Skin epidermis (tissue), 12 donors: Measurements from ENCODE around the gene PTPRN2.
"Not testable (repeated sequence)": the region's sequence is repeated elsewhere in the genome, so short reads cannot be mapped to it uniquely, and the experiment has no call there.

Experiments
- H3K27ac ChIP-seq, 21 experiments: fragments of 200-600 bp; sonication (generic) in 11 of 21; one replicate each; pipeline ENCODE4 v1.5.0; 2020; ENCODE audit warnings: mild to moderate bottlenecking in 3 of 21, inconsistent platforms in 2 of 21, moderate library complexity in 2 of 21
- H3K4me3 ChIP-seq, 7 experiments: fragments of 200-600 bp; sonication (generic) in 2 of 7; one replicate each; pipeline ENCODE4 v1.5.0; 2020; ENCODE audit warnings: inconsistent platforms in 2 of 7, mild to moderate bottlenecking in 2 of 7, moderate library complexity in 1 of 7

The PTPRN2 gene

DNA sequence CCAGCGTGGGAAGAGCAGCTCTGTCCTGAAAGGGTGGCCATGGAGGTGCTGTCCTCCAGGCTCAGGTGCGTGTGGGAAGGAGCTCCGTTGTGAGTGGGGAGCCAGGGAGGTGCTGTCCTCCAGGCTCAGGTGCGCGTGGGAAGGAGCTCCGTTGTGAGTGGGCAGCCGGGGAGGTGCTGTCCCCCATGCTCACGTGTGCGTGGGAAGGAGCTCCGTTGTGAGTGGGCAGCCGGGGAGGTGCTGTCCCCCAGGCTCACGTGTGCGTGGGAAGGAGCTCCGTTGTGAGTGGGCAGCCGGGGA is 691.3 kb downstream of the PTPRN2 start:
- not testable (repeated sequence) for H3K27ac ChIP-seq, H3K4me3 ChIP-seq

DNA sequence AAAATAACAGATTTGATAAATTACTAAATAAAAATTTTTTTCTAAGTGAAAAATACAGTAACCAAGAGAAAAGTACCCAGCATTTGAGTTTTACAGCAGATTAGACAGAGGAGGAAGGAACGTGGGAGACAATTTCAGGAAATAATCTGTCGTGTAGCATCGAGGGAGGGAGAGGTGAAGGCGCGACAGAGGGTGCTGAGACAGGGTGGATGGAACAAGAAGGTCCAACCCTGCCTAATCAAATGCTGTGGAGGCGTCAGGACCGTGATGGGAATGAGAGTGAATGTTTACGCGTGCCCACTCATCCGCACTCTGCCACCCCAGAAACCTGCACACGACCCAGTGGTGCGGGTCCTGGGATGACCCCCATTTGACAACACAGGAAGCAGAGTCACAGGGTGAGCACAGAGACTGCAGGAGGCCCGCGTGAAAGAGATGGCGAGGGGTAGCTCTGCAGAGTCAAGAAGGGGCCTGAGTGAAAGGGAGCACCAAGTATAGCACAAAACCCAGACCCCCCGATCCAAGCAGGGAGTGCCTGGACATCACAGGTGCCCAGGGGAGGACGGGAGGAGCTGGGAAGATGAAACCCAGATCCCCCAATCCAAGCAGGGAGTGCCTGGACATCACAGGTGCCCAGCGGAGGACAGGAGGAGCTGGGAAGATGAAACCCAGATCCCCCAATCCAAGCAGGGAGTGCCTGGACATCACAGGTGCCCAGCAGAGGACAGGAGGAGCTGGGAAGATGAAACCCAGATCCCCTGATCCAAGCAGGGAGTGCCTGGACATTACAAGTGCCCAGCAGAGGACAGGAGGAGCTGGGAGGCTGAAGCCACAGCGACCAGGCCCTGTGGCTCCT is 691.9 kb downstream of the PTPRN2 start:
- Histone ChIP-seq H3K27ac (no peak overlapping the region), H3K4me3 (no peak overlapping the region)

GRCh38 chr7:157895098-157895497 is 692.5 kb downstream of the PTPRN2 start:
- not testable (repeated sequence) for H3K27ac ChIP-seq, H3K4me3 ChIP-seq

DNA sequence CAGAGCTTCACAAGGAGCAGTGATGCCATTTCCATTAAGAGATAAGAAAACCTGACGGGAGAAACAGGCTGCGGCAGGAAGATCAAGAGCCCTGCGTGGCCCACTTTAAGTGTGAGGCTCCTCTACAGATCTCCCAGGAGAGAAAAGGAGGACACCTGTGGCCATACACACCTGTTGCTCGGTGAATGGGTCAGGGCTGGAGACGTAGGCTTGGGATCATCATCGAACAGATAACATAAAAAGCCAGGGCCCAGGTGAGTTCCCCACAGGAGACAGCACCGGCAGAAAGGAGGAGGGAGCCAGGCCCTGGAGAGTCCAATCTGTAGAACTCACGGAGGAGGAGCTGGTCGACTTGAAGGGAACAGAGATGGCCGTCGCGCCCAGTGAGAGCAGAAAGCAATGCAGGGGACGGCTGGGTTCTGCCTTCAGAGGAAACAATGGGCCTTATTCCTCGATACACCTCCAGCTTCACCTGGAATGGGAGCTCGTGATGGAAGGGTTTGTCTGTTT is 694.0 kb downstream of the PTPRN2 start:
- no peak overlapping the region for H3K4me3 ChIP-seq

DNA sequence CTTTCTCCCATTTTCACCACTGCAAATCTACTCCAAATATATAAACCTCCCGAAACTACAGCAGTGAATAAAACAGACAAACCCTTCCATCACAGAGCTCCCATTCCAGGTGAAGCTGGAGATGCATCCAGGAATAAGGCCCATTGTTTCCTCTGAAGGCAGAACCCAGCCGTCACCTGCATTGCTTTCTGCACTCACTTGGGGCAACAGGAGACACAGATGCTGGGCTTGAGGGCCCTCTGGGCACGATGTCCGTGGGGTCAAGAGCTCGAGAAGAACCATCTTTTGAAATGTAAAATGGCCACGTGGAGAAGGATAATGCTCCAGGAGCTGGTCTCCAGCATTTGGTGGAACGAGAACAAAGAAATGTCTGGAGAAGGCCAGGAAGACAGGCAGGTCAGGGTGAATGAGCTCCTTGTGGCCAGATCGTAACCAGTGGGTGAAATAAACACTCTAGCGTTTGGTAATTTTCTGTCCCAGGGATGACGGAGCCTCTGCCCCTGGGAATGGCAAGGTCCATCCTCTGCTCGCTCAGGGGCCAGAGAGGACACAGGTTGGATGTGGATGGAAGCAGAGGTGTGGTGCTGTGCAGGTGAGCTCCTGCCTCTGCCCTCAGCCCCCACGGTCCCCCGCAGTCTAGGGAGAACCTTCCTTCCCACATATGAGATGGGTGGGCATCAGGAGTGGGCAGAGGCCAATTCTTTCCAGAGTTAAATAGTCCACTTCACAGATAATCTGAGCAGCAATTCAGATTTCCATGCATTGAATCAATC is 694.7 kb downstream of the PTPRN2 start:
- H3K4me3 ChIP-seq, result no peak overlapping the region
- no peak overlapping the region for H3K27ac ChIP-seq

More for the DNA sequence above, 694.0 kb downstream of the PTPRN2 start:
- no peak overlapping the region for H3K27ac ChIP-seq

- no peak overlapping the region for H3K27ac ChIP-seq
- no peak overlapping the region for H3K4me3 ChIP-seq
Measured at GRCh38 chr7:157890921-157891401, 696.7 kb downstream of the PTPRN2 start.

DNA sequence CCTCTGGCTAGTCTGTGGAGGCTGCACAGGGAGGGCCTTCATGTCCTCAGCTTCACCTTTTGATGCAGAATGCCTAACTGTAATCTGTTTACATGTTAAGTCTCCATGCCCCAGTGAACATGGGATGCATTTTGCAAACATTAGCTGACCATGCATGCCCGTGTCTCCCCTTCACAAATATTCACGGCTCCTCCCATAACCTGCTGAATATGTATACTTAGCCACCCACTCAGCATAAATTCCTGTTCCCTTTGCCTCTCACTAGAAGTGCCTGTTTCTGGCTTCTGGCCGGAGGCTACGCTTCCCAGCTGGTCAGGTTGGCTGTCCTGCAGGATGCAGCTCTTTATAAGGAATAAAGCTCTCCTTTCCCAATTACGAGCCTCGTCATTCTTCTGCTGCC is 698.1 kb downstream of the PTPRN2 start:
- H3K27ac ChIP-seq, result no peak overlapping the region
- H3K4me3 ChIP-seq, result no peak overlapping the region

GRCh38 chr7:157888579-157888978 is 699.0 kb downstream of the PTPRN2 start:
- Histone ChIP-seq H3K27ac (no peak overlapping the region), H3K4me3 (no peak overlapping the region)

DNA sequence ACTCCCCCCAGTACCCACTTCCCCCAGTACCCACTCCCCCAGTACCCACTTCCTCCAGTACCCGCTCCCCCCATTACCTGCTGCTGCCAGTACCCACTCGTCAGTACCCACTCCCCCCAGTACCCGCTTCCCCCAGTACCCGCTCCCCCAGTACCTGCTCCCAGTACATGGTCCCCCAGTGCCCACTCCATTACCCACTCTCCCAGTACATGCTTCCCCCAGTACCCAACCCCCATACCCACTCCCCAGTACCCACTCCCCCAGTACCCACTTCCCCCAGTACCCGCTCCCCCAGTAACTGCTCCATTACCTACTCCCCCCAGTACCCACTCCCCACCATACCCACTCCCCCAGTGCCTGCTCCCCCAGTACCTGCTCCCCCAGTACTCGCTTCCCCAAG is 700.2 kb downstream of the PTPRN2 start:
- Histone ChIP-seq H3K27ac (no peak overlapping the region), H3K4me3 (no peak overlapping the region)

- Histone ChIP-seq H3K27ac (no peak overlapping the region), H3K4me3 (no peak overlapping the region)
Measured at GRCh38 chr7:157886711-157887110, 700.9 kb downstream of the PTPRN2 start.

DNA sequence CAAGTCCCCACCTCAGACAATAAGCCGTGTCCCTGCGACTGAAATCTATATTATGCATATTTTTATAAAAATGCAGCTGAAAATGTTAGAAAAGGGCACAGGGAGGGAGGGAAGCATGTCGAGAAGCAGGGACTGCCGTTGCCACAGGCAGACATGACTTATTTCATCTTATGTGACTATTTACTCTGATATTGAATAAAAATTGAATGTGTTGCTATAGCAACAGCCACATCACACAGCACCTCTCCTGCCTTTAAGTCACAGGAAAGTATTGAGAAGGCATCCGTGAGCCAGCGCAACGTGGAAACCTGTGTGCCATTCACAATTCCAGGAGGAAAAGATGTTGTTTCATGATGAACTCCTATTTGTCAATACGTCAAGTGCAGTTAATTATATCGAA is 701.4 kb downstream of the PTPRN2 start:
- Histone ChIP-seq H3K27ac (no peak overlapping the region), H3K4me3 (no peak overlapping the region)

DNA sequence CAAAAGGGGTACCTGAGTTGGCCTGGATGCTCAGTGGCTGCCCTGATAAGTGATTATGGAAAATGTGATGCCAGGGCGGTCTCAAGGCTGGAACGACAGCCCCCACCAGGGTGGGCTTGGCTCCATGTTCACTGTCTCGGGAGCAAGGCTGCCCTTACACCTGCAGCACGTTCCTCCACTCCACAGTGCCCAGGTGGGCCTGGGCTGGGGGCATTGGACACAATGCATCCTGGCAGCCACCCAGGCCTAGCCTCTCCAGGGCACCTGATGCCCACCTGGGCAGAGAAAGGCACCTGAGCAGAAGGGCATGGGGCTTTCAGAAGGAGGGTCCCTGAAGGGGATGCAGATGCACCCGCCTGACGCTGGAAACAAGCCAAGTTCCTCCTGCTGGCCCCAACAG is 702.5 kb downstream of the PTPRN2 start:
- H3K27ac ChIP-seq, result no peak overlapping the region
- H3K4me3 ChIP-seq, result no peak overlapping the region

DNA sequence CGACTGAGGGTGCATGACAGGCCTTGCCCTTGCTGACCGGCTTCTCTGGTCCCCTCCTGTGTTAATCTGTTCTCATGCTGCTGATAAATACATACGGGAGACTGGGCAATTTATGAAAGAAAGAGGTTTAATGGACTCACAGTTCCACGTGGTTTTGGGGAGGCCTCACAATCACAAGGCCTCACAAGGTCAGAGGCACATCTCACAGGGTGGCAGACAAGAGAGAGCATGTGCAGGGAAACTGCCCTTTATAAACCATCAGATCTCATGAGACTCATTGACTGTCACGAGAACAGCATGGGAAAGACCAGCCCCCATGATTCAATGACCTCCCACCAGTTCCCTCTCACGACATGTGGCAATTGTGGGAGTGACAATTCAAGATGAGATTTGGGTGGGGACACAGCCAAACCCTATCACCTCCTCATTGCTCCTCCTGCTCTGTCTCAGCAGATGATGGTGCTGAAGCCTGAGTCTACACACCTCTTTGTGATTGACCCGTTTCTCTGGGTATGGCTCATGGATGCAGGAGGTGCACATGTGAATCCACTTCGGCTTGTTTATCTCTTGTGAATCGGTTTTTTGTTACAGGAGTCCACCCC is 703.1 kb downstream of the PTPRN2 start:
- Histone ChIP-seq H3K27ac (no peak overlapping the region), H3K4me3 (no peak overlapping the region)

GRCh38 chr7:157881048-157881771 is 706.4 kb downstream of the PTPRN2 start:
- H3K27ac ChIP-seq, result no peak overlapping the region
- H3K4me3 ChIP-seq, result no peak overlapping the region

DNA sequence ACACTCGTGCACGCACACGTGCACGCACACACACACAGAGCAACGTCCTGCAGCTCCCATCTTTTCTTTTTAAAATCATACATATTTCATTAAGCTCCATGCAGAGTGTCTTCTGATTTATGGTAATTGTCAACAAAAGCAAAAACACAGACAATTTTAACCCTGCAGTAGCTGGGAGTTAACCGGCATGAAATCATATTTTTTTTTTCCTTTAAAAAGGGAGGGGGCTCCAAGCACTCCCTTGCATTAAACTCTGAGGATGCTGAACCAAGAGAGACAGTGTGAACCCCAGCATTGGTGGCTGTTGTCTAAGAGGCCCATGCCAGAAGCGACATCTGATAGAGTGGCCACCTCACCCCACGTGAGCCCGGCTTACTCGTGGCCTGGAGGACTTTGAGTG is 708.2 kb downstream of the PTPRN2 start:
- H3K27ac ChIP-seq, result no peak overlapping the region

GRCh38 chr7:157877298-157878090 is 710.1 kb downstream of the PTPRN2 start:
- Histone ChIP-seq H3K27ac (no peak overlapping the region), H3K4me3 (no peak overlapping the region)

More for the DNA sequence above, 708.2 kb downstream of the PTPRN2 start:
- no peak overlapping the region for H3K4me3 ChIP-seq

DNA sequence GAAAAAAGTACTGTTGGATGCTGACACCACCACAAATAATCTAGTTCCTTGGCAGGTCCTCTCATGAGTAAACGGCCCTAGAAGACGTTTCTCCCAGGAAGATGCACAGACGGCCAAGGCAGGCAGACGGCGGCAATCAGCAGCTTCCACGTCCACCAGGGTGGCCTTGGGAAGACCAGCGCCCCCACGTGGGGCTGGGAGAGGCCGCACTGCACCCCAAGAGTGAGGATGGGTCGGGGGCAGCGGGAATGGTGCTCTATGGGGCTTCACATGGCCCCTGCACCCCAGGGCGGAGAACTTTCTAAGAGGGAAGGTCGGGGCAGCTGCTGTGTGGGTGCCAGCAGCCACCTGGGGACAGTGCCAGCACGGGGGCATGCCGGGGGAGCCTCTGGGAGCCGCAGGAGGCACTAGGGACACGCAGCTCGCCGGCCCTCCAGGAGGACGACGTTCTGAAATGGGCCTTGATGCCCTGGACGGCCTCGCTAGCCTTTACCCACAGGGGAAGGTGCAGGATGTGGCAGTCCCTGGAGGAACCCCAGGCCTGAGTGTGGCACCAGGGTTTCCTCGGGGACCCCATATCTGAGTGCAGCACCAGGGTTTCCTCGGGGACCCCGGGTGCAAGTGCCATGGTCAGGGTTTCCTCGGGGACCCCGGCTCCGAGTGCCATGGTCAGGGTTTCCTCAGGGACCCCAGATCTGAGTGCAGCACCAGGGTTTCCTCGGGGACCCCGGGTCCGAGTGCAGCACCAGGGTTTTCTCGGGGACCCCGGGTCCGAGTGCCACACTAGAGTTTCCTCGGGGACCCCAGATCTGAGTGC is 710.9 kb downstream of the PTPRN2 start:
- H3K4me3 ChIP-seq, result no peak overlapping the region
- no peak overlapping the region for H3K27ac ChIP-seq
